PC-3 (cell line): ENCODE measurements around the gene SLC17A2.

ENCODE experiments used
- CTCF ChIP-seq: fragments of 300-600 bp; sonication (generic); conservative IDR thresholded peaks from 2 replicates; pipeline ENCODE4 v1.5.1; 2017; ENCODE audit warnings: antibody characterized with exemption, low read depth, mild to moderate bottlenecking, low read length
- EZH2 ChIP-seq: fragments of 300-600 bp; sonication (generic); IDR thresholded peaks from one replicate; pipeline ENCODE4 v1.6.1; 2017; ENCODE audit warnings: antibody characterized with exemption, mild to moderate bottlenecking, low read length; ENCODE audit not compliant: unreplicated experiment

GRCh38 chr6:25962149-25963127 lies 31.9 kb upstream of the SLC17A2 start, which contains the start of gene TRIM38:
- TF ChIP-seq CTCF, result no peak
- no peak for TF ChIP-seq EZH2
